Ishikawa (cell line): Measurements from ENCODE around the gene TTC6.
A peak's percentile ranks its signal among the peaks of the same experiment; 100 is the strongest.

ENCODE experiments used
- CREB1 ChIP-seq: IDR thresholded peaks from 2 replicates; pipeline ENCODE4 v1.6.1; 2012; ENCODE audit warnings: low read depth
- EP300 ChIP-seq: IDR thresholded peaks from 2 replicates; pipeline ENCODE4 v1.6.1; 2012; ENCODE audit warnings: borderline replicate concordance
- FOXM1 ChIP-seq: IDR thresholded peaks from 2 replicates; pipeline ENCODE4 v1.6.1; 2012; ENCODE audit warnings: low read depth, borderline replicate concordance
- NFIC ChIP-seq: IDR thresholded peaks from 2 replicates; pipeline ENCODE4 v1.6.1; 2012
- TAF1 ChIP-seq: IDR thresholded peaks from 2 replicates; pipeline ENCODE4 v1.6.1; 2012; ENCODE audit warnings: low read depth, mild to moderate bottlenecking
- TCF12 ChIP-seq: IDR thresholded peaks from 2 replicates; pipeline ENCODE4 v1.6.1; 2012; ENCODE audit warnings: low read depth
- TF ChIP-seq, protein P1 (sequence below): IDR thresholded peaks from 2 replicates; pipeline ENCODE4 v1.6.1; 2012
- TF ChIP-seq, protein P2 (sequence below): IDR thresholded peaks from 2 replicates; pipeline ENCODE4 v1.6.1; 2012

GRCh38 chr14:37594971-37595808 lies at the start of gene TTC6, which contains the start of gene FOXA1:
- TF ChIP-seq, protein P1, sequence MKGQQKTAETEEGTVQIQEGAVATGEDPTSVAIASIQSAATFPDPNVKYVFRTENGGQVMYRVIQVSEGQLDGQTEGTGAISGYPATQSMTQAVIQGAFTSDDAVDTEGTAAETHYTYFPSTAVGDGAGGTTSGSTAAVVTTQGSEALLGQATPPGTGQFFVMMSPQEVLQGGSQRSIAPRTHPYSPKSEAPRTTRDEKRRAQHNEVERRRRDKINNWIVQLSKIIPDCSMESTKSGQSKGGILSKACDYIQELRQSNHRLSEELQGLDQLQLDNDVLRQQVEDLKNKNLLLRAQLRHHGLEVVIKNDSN: no peak
- TF ChIP-seq FOXM1 (no peak), NFIC (no peak), EP300 (0 out of 2 replicates have a peak, but pooled peaks have one; percentile 23), TAF1 (peak; percentile 36; the same call in 1 of the 2 replicates), TCF12 (no peak), CREB1 (no peak)
- TF ChIP-seq, protein P2, sequence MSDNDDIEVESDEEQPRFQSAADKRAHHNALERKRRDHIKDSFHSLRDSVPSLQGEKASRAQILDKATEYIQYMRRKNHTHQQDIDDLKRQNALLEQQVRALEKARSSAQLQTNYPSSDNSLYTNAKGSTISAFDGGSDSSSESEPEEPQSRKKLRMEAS: no peak; the same call in 1 of the 2 replicates
